Epithelial cell of esophagus (primary cell): Measurements from ENCODE around the gene NAALADL2.
A peak's percentile ranks its signal among the peaks of the same experiment; 100 is the strongest.
"Not testable (repeated sequence)": the region's sequence is repeated elsewhere in the genome, so short reads cannot be mapped to it uniquely, and the experiment has no call there.

ENCODE experiments used
- DNase-seq: peaks from one replicate; pipeline ENCODE4 v3.0.0; 2010; ENCODE audit warnings: low read depth
- H3K4me3 ChIP-seq: 2 replicates; pipeline ENCODE4 v1.5.1; 2011; ENCODE audit warnings: mild to moderate bottlenecking, low read length, control low read depth
- TF ChIP-seq, protein P1 (sequence below): IDR thresholded peaks from 2 replicates; pipeline ENCODE4 v1.5.1; 2011; ENCODE audit warnings: low read depth, mild to moderate bottlenecking, low read length, control low read depth, inconsistent platforms; ENCODE audit not compliant: insufficient read depth; ENCODE audit errors: missing control alignments

The NAALADL2 gene

DNA sequence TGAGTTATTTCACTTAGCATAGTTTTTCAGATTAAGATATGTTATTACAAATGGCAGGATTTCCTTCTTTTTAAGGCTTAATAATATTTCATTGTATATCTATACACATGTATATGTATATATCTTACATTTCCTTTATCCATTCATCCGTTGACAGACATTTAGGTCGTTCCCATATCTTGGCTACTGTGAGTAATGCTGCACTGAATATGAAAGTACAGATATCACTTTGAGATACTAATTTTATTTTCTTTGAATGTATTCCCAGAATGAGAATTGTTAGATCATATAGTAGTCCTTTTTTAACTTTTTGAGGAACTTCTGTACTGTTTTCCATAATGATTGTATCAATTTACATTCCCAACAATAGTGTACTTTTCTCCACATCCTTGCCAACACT lies 270.4 kb downstream of the NAALADL2 start:
- no peak overlapping the region for H3K4me3 ChIP-seq
- DNase-seq: no peak
- TF ChIP-seq, protein P1, sequence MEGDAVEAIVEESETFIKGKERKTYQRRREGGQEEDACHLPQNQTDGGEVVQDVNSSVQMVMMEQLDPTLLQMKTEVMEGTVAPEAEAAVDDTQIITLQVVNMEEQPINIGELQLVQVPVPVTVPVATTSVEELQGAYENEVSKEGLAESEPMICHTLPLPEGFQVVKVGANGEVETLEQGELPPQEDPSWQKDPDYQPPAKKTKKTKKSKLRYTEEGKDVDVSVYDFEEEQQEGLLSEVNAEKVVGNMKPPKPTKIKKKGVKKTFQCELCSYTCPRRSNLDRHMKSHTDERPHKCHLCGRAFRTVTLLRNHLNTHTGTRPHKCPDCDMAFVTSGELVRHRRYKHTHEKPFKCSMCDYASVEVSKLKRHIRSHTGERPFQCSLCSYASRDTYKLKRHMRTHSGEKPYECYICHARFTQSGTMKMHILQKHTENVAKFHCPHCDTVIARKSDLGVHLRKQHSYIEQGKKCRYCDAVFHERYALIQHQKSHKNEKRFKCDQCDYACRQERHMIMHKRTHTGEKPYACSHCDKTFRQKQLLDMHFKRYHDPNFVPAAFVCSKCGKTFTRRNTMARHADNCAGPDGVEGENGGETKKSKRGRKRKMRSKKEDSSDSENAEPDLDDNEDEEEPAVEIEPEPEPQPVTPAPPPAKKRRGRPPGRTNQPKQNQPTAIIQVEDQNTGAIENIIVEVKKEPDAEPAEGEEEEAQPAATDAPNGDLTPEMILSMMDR: no peak

DNA sequence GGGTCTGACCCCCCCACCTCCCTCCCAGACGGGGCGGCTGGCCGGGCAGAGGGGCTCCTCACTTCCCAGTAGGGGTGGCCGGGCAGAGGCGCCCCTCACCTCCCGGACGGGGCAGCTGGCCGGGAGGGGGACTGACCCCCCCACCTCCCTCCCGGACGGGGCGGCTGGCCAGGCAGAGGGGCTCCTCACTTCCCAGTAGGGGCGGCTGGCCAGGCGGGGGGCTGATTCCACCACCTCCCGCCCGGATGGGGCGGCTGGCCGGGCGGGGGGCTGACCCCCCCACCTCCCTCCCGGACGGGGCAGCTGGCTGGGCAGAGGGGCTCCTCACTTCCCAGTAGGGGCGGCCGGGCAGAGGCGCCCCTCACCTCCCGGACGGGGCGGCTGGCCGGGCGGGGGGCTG lies 272.7 kb downstream of the NAALADL2 start:
- not testable (repeated sequence) for H3K4me3 ChIP-seq, DNase-seq

DNA sequence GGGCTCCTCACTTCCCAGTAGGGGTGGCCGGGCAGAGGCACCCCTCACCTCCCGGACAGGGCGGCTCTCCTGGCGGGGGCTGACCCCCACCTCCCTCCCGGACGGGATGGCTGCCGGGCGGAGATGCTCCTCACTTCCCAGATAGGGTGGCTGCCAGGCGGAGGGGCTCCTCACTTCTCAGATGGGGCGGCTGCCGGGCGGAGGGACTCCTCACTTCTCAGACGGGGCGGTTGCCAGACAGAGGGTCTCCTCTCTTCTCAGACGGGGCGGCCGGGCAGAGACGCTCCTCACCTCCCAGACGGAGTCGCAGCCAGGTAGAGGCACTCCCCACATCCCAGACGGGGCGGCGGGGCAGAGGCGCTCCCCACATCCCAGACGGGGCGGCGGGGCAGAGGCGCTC lies 273.6 kb downstream of the NAALADL2 start:
- DNase-seq, H3K4me3 ChIP-seq: not testable (repeated sequence)

DNA sequence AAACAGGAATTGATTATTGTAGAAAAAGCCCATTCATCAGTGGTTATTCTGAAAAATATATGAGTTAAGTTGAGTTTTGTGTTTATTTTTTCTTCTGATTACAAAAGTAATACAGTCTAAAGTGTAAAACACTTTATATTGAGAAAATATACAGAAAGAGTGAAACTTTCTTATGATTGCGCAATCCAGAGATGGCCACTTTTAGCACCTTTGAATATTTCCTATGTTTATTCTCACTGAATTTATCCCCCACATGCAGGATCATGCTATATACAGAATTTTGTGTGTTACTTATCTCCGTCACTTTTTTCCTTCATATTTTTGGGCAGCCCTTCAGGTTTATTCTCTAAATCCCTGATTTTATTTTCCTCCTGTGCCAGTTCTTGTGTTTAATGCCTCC lies 285.2 kb downstream of the NAALADL2 start:
- DNase-seq: no peak
- TF ChIP-seq, protein P1: no peak
- H3K4me3 ChIP-seq: no peak overlapping the region

DNA sequence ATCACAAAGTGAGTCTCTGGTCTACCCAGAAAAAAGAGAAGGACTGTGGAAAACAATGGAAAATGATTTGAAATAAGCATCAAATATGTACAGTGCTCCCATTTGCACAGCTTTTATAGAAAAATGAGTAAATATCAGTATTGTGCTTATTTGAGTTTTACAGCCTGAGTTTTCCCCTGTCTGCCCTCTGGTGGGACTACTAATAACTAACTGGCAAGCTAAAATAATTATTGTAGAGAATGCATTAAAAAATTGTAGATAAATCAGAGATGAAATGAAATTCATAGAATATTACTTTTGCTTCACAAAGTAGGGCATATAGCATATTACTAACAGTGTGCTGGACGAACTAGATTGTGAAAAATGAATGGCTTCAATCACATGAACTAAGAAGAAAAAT lies 287.1 kb downstream of the NAALADL2 start:
- no peak overlapping the region for H3K4me3 ChIP-seq
- DNase-seq: peak; percentile 10
- TF ChIP-seq, protein P1: peak; percentile 37

DNA sequence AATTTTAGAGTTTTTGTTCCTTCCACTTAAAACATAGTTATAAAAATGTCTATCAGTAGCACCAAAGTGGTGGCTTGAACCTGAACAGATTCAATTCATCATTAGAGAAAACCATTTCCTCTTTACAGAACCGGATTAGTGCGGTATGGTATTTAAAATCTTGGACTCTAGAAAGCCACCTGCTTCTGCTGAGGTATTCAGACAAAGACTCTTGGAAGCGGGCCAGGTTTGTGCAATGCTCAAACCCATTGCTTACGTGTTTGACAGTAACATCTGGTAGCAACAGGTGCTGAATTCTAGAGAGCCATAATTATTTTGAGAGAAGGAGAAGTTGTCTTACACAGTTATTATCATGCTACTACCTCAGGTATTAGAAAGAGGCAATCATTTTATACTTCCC lies 290.5 kb downstream of the NAALADL2 start:
- H3K4me3 ChIP-seq: no peak overlapping the region
- peak; percentile 91 for DNase-seq
- TF ChIP-seq, protein P1: no peak

DNA sequence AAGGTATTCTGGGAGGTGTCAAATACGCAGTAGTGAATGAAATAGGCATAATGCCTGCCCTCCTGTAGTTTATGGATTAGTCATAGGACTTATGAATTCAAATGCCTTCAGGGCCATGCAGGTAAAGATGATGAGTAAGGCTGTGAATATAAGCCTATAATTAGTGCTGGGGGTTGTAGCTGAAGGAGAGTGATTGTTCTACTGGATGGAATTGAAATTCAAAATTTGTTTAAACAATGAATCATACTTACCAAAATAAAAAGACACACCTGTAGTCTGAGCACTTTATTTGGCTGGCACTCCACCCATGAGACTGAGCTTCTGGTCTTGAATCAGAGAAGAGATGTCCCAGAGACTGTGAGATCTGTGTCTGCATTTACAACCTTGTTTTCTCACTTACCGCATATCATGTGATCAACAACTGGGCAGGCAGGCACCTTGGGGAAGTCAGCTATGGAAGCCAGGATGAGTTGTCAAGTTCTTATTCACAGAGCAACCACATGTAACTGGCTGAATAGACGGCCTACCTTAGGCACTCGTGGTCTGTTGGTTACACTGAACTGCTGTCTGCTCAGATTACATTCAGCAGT lies 291.8 kb downstream of the NAALADL2 start:
- DNase-seq: peak; percentile 96
- no peak overlapping the region for H3K4me3 ChIP-seq
- TF ChIP-seq, protein P1: no peak

DNA sequence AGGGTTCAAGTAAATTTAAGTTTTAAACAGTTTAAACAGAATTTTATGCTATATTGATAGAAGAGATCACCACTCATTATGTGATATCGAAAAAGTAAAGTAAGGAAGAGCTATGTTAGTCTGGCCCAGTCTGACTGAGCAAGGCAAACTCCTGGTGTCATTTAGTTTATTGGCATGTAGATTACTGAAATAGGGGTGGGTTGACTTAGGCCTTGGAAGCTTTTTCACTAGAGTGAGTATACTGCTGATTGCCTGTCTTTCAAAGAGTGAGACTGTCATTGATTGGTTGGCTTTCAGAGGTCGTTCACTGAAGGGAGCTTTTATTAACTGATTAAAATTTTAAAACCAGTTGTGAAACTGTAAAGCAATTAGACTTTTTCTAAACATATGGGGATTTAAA lies 294.5 kb downstream of the NAALADL2 start:
- no peak overlapping the region for H3K4me3 ChIP-seq
- no peak for DNase-seq
- TF ChIP-seq, protein P1: no peak
